Mesodermal cell (in vitro differentiated cells): ENCODE measurements around the gene DCTN5. TPM values are rescaled to one million over a fixed set of nuclear protein-coding genes. Genes with fewer than 3 reads are reported as not detected.
"Not testable (repeated sequence)": the region's sequence is repeated elsewhere in the genome, so short reads cannot be mapped to it uniquely, and the experiment has no call there.

Source experiments
- H3K27ac ChIP-seq: 2 replicates; pipeline ENCODE4 v1.7.0; 2013; ENCODE audit warnings: mild to moderate bottlenecking, low read depth, low read length, moderate library complexity; ENCODE audit not compliant: severe bottlenecking
- H3K36me3 ChIP-seq: 2 replicates; pipeline ENCODE4 v1.7.1; 2013; ENCODE audit warnings: mild to moderate bottlenecking, low read length, moderate library complexity; ENCODE audit not compliant: control insufficient read depth, insufficient read depth
- H3K4me1 ChIP-seq: one replicate; pipeline ENCODE4 v1.7.1; 2013; ENCODE audit warnings: mild to moderate bottlenecking, low read length; ENCODE audit not compliant: insufficient read depth, control insufficient read depth, poor library complexity, severe bottlenecking
- H3K4me3 ChIP-seq: 2 replicates; pipeline ENCODE4 v1.7.0; 2013; ENCODE audit warnings: low read length, control low read depth, mild to moderate bottlenecking; ENCODE audit not compliant: insufficient read depth, poor library complexity, severe bottlenecking; ENCODE audit errors: extremely low read depth
- H3K9me3 ChIP-seq: 2 replicates; pipeline ENCODE4 v1.7.1; 2013; ENCODE audit warnings: mild to moderate bottlenecking, low read length, moderate library complexity; ENCODE audit not compliant: control insufficient read depth
- WGBS, 2 experiments: methylation state at CpG; one replicate each; pipeline ENCODE4 v1.1.5; 2013; ENCODE audit warnings: missing lambda C conversion rate in 2 of 2; ENCODE audit not compliant: insufficient coverage in 2 of 2; 5-methylcytosine and 5-hydroxymethylcytosine counted together
- polyA plus RNA-seq, 2 experiments: library from polyadenylated mRNA; stranded (reverse); fragments of 50-300 nt; gene quantifications; one replicate each; pipeline ENCODE4 v1.2.3, GENCODE V29; 2013

The DCTN5 gene
- 59.4 TPM for polyA plus RNA-seq (2013, experiment 1 of 2)
- polyA plus RNA-seq (2013, experiment 2 of 2), result 54.1 TPM

- peaks cover 46% of the 10 kb centered on the region for H3K36me3 ChIP-seq
- H3K9me3 ChIP-seq, result no peaks in the 10 kb centered on the region
- 0% methylated on average over 35 to 50 of the region's 64 CpGs for WGBS, 2 experiments
- peak within 1 kb of the TSS; percentile 99 for H3K4me3 ChIP-seq
- H3K4me1 ChIP-seq, result no peaks in the 10 kb centered on the region
- peak within 1 kb of the TSS; percentile 85 for H3K27ac ChIP-seq
Observed at GRCh38 chr16:23640931-23641765, at the start of gene DCTN5, which contains the start of gene PALB2. DCTN5 (plus strand) TSS chr16:23641466; CDS start chr16:23641543, 77 bp downstream. PALB2 (minus strand) TSS chr16:23641310; CDS start chr16:23641157, 153 bp downstream.

DNA sequence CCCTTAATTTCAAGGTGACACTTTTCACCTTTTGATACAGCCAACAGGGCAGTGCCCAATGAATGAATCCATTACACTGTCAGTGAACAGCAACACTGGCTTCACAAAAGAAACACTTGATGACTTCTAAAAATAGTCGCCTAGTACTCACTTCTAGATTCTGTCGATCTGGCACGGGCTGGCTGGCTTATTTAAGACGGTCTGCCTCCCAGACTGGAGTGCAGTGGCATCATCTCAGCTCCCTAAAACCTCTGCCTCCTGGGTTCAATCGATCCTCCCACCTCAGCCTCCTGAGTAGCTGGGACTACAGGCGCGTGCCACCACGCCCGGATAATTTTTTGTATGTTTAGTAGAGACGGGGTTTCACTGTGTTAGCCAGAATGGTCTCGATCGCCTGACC, 47.1 kb upstream of the DCTN5 start:
- peaks cover 55% of the 10 kb centered on the region for H3K36me3 ChIP-seq
- 90 to 95% methylated on average over 10 of the region's 12 CpGs for WGBS, 2 experiments
- no peak overlapping the region for H3K4me3 ChIP-seq

GRCh38 chr16:23595246-23595950, 45.9 kb upstream of the DCTN5 start:
- H3K9me3 ChIP-seq, result no peaks in the 10 kb centered on the region
- peak overlapping the region; percentile 49 for H3K27ac ChIP-seq
- H3K4me1 ChIP-seq, result peaks cover 4% of the 10 kb centered on the region
- peaks cover 43% of the 10 kb centered on the region for H3K36me3 ChIP-seq
- 18 to 24% methylated on average over 33 to 34 of the region's 34 CpGs for WGBS, 2 experiments
- H3K4me3 ChIP-seq, result peak overlapping the region; percentile 100

More for the DNA sequence above, 47.1 kb upstream of the DCTN5 start:
- H3K4me1 ChIP-seq, result peaks cover 4% of the 10 kb centered on the region
- no peaks in the 10 kb centered on the region for H3K9me3 ChIP-seq
- H3K27ac ChIP-seq, result no peak overlapping the region

GRCh38 chr16:23595951-23596720, 45.1 kb upstream of the DCTN5 start, which contains the start of gene NDUFAB1:
NDUFAB1 (minus strand) TSS chr16:23596316; CDS start chr16:23596290, 26 bp downstream.
- H3K27ac ChIP-seq, result peak within 1 kb of the TSS; percentile 49

DNA sequence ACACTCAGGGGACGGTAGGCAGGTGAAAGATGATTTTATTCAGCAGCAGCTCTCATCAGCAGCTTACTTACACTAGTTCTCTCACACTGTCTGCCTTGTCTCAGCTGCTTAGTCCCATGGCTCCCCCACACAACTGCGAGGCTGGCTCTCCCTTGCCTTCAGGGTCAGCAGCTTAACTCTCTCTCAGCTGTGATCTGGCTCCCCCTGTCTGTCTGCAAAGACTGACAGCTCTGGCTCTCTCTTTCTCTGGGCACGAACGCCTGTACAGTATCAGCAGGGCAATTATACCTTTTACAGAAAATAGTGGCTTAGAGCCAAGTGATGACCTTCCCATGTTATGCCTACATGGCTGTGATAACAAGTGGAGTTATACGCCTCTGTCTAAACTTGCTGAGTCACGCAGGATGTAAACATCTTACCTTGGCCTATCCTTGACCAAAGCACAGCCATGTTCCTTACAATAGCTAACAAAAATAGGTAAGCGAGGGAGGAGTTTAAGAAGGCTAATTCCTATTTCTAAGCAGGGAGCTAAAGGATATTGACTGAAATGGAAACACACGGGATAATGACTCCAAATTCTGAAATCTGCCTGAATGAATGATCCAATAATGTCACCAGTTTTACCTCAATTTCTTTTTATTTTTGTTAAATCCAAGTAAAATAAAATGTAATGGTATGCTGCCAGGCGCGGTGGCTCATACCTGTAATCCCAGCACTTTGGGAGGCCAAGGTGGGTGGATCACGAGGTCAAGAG, 44.1 kb upstream of the DCTN5 start:
- 67 to 89% methylated on average over 2 to 3 of the region's 11 CpGs for WGBS, 2 experiments
- no peaks in the 10 kb centered on the region for H3K9me3 ChIP-seq
- no peak overlapping the region for H3K4me3 ChIP-seq
- H3K27ac ChIP-seq, result peak overlapping the region; percentile 2
- H3K36me3 ChIP-seq, result peaks cover 35% of the 10 kb centered on the region
- peaks cover 4% of the 10 kb centered on the region for H3K4me1 ChIP-seq

More at GRCh38 chr16:23595951-23596720, 45.1 kb upstream of the DCTN5 start, which contains the start of gene NDUFAB1:
- no peaks in the 10 kb centered on the region for H3K9me3 ChIP-seq
- peaks cover 38% of the 10 kb centered on the region for H3K36me3 ChIP-seq
- WGBS, 2 experiments, result 2 to 3% methylated on average over 58 to 65 of the region's 67 CpGs
- H3K4me1 ChIP-seq, result peaks cover 4% of the 10 kb centered on the region
- H3K4me3 ChIP-seq, result peak within 1 kb of the TSS; percentile 100

DNA sequence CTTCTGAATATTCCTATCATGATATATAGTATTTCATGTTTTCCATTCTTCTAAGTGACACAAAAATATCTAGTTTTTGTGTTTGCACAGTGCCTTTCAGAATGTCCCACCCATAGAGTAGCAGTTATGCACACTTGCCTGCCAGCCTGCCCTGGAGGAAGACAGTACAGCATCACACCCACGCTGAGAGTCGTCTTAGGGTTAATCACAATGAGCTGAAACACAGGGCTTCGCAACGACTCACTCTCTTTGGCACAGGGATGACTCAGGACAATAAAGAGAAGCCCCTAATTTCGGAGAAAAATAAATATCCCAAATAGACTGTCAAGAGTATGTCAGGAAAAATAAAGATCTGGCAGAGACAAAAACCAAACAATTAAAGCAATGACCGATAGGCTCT, 33.5 kb upstream of the DCTN5 start:
- H3K27ac ChIP-seq, result peak overlapping the region; percentile 93
- peaks cover 61% of the 10 kb centered on the region for H3K36me3 ChIP-seq
- WGBS, 2 experiments, result 86 to 100% methylated on average over 3 of the region's 6 CpGs
- no peak overlapping the region for H3K4me3 ChIP-seq
- H3K4me1 ChIP-seq, result peaks cover 6% of the 10 kb centered on the region
- no peaks in the 10 kb centered on the region for H3K9me3 ChIP-seq

GRCh38 chr16:23608194-23608593, 33.1 kb upstream of the DCTN5 start:
- Histone ChIP-seq H3K36me3 (peaks cover 63% of the 10 kb centered on the region), H3K27ac (peak overlapping the region; percentile 93)

GRCh38 chr16:23609929-23610328, 31.3 kb upstream of the DCTN5 start:
- Histone ChIP-seq H3K9me3 (no peaks in the 10 kb centered on the region), H3K27ac (no peak overlapping the region), H3K4me3 (no peak overlapping the region), H3K4me1 (peaks cover 6% of the 10 kb centered on the region), H3K36me3 (peaks cover 60% of the 10 kb centered on the region)
- no CpG with 5 or more reads among the region's 1 CpG for WGBS, 2 experiments

More at GRCh38 chr16:23608194-23608593, 33.1 kb upstream of the DCTN5 start:
- Histone ChIP-seq H3K4me3 (no peak overlapping the region), H3K9me3 (no peaks in the 10 kb centered on the region), H3K4me1 (peaks cover 6% of the 10 kb centered on the region)
- WGBS, 2 experiments, result 86 to 93% methylated on average over 3 of the region's 4 CpGs

DNA sequence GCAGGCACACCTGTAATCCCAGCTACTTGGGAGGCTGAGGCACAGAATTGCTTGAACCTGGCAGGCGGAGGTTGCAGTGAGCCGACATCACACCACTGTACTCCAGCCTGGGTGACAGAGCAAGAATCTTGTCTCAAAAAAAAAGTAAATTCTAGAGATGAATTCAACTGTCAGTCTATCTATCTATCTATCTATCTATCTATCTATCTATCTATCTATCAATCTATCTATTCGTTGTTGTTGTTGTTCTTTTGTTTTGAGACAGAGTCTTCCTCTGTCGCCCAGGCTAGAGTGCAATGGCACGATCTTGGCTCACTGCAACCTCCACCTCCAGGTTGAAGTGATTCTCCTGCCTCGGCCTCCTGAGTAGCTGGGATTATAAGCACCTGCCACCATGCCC, 30.4 kb upstream of the DCTN5 start:
- H3K4me1 ChIP-seq, H3K9me3 ChIP-seq, H3K4me3 ChIP-seq, H3K27ac ChIP-seq: not testable (repeated sequence)
- H3K36me3 ChIP-seq, result peaks cover 62% of the 10 kb centered on the region
- 93 to 100% methylated on average over 2 to 6 of the region's 6 CpGs for WGBS, 2 experiments
